K562 (cell line): ENCODE measurements around the gene TMEM63C.

ENCODE experiments used
- CBFB ChIP-seq: sonication (generic); formaldehyde crosslinking; IDR thresholded peaks from 2 replicates; pipeline ENCODE4 v1.4.0; 2020; ENCODE audit warnings: mild to moderate bottlenecking, missing genetic modification reagents
- ETS2 ChIP-seq: IDR thresholded peaks from 2 replicates; pipeline ENCODE4 v1.6.1; 2016; ENCODE audit warnings: borderline replicate concordance, missing genetic modification characterization, mild to moderate bottlenecking, moderate library complexity, missing compliant biosample characterization; ENCODE audit not compliant: poor library complexity, severe bottlenecking
- KDM4B ChIP-seq, 2 experiments: fragments of 450-650 bp in 1 of 2; sonication (generic) in 1 of 2; IDR thresholded peaks; 2 replicates each; pipeline ENCODE4 v1.6.1; 2016 to 2017; ENCODE audit warnings: borderline replicate concordance in 2 of 2, antibody characterized with exemption in 1 of 2, low read depth in 1 of 2, mild to moderate bottlenecking in 1 of 2
- PRPF4 ChIP-seq: fragments of 200-400 bp; formaldehyde crosslinking; IDR thresholded peaks from one replicate; pipeline ENCODE4 v1.6.1; 2017; ENCODE audit warnings: low read length, low read depth, mild to moderate bottlenecking; ENCODE audit not compliant: insufficient read depth, poor library complexity, severe bottlenecking
- RBM39 ChIP-seq: fragments of 200-400 bp; formaldehyde crosslinking; optimal IDR thresholded peaks from 2 replicates; pipeline ENCODE3; 2018; ENCODE audit warnings: low read depth, low read length
- SMAD2 ChIP-seq: fragments of 150-350 bp; IDR thresholded peaks from 2 replicates; pipeline ENCODE4 v1.6.1; 2014; ENCODE audit warnings: low read depth, mild to moderate bottlenecking, low read length
- USF2 ChIP-seq: sonication (generic); formaldehyde crosslinking; IDR thresholded peaks from 2 replicates; pipeline ENCODE4 v1.5.0; 2020; ENCODE audit warnings: missing genetic modification reagents
- ZNF140 ChIP-seq: fragments of 250-450 bp; sonication (Bioruptor Pico); IDR thresholded peaks from 2 replicates; pipeline ENCODE4 v1.8.0; 2021; ENCODE audit warnings: moderate library complexity, mild to moderate bottlenecking, inconsistent platforms
- ZNF146 ChIP-seq: IDR thresholded peaks from one replicate; pipeline ENCODE4 v1.6.1; 2018; ENCODE audit warnings: missing compliant biosample characterization; ENCODE audit not compliant: unreplicated experiment
- TF ChIP-seq, protein P1 (sequence below), 2 experiments: fragments of 450-650 bp; IDR thresholded peaks; 2 replicates each; pipeline ENCODE4 v1.6.1; 2018; ENCODE audit warnings: mild to moderate bottlenecking in 2 of 2, low read depth in 1 of 2; ENCODE audit not compliant: partially characterized antibody in 2 of 2
- TF ChIP-seq, protein P2 (sequence below), 3 experiments: IDR thresholded peaks in 2 of 3; conservative IDR thresholded peaks in 1 of 3; 2 replicates each; pipeline ENCODE4 v1.5.1; 2011 to 2012; ENCODE audit warnings: low read length in 3 of 3, mild to moderate bottlenecking in 3 of 3, control low read depth in 2 of 3, improper control_type of control experiment in 1 of 3, inconsistent platforms in 1 of 3, low read depth in 1 of 3, mixed read lengths in 1 of 3, moderate library complexity in 1 of 3; ENCODE audit not compliant: insufficient read depth in 2 of 3

DNA sequence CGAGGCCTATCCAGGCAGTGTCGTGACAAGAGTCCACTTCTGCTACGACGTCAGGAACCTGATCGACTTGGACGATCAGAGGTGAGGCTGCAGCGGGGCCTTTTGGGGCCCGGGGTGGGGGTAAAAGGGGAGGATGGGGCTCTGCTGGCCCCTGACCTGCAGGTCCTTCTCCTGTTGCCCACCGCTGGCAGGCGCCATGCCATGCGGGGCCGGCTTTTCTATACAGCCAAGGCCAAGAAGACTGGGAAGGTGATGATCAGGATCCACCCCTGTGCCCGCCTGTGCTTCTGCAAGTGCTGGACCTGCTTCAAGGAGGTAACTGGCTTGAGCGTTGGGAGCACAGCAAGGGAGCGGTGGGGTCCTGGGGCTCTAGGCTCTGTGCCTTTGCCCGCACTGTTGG is 57.8 kb downstream of the TMEM63C start:
- TF ChIP-seq PRPF4 (no peak), CBFB (CRISPR knock-in tag) (no peak), USF2 (CRISPR knock-in tag) (no peak), SMAD2 (no peak), RBM39 (no peak), ZNF140 (CRISPR knock-in tag) (no peak), KDM4B (IDR thresholded peaks at IDR 0.05; ENCODE audit: borderline replicate concordance in 2 of 2, low read depth in 1 of 2) (no peak), ETS2 (tag) (no peak), ZNF146 (CRISPR knock-in tag) (no peak)
- TF ChIP-seq, protein P1, sequence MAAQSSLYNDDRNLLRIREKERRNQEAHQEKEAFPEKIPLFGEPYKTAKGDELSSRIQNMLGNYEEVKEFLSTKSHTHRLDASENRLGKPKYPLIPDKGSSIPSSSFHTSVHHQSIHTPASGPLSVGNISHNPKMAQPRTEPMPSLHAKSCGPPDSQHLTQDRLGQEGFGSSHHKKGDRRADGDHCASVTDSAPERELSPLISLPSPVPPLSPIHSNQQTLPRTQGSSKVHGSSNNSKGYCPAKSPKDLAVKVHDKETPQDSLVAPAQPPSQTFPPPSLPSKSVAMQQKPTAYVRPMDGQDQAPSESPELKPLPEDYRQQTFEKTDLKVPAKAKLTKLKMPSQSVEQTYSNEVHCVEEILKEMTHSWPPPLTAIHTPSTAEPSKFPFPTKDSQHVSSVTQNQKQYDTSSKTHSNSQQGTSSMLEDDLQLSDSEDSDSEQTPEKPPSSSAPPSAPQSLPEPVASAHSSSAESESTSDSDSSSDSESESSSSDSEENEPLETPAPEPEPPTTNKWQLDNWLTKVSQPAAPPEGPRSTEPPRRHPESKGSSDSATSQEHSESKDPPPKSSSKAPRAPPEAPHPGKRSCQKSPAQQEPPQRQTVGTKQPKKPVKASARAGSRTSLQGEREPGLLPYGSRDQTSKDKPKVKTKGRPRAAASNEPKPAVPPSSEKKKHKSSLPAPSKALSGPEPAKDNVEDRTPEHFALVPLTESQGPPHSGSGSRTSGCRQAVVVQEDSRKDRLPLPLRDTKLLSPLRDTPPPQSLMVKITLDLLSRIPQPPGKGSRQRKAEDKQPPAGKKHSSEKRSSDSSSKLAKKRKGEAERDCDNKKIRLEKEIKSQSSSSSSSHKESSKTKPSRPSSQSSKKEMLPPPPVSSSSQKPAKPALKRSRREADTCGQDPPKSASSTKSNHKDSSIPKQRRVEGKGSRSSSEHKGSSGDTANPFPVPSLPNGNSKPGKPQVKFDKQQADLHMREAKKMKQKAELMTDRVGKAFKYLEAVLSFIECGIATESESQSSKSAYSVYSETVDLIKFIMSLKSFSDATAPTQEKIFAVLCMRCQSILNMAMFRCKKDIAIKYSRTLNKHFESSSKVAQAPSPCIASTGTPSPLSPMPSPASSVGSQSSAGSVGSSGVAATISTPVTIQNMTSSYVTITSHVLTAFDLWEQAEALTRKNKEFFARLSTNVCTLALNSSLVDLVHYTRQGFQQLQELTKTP (IDR thresholded peaks at IDR 0.05; ENCODE audit: low read depth in 1 of 2, partially characterized antibody in 2 of 2): no peak
- TF ChIP-seq, protein P2, sequence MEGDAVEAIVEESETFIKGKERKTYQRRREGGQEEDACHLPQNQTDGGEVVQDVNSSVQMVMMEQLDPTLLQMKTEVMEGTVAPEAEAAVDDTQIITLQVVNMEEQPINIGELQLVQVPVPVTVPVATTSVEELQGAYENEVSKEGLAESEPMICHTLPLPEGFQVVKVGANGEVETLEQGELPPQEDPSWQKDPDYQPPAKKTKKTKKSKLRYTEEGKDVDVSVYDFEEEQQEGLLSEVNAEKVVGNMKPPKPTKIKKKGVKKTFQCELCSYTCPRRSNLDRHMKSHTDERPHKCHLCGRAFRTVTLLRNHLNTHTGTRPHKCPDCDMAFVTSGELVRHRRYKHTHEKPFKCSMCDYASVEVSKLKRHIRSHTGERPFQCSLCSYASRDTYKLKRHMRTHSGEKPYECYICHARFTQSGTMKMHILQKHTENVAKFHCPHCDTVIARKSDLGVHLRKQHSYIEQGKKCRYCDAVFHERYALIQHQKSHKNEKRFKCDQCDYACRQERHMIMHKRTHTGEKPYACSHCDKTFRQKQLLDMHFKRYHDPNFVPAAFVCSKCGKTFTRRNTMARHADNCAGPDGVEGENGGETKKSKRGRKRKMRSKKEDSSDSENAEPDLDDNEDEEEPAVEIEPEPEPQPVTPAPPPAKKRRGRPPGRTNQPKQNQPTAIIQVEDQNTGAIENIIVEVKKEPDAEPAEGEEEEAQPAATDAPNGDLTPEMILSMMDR (IDR thresholded peaks at IDR 0.05 in 2 of 3, conservative IDR thresholded peaks at IDR 0.05 in 1 of 3; ENCODE audit: insufficient read depth in 2 of 3, low read depth in 1 of 3, low read length in 3 of 3): no peak
